ENCODE data around the gene PIGH.
"Not testable (repeated sequence)": the region's sequence is repeated elsewhere in the genome, so short reads cannot be mapped to it uniquely, and the experiment has no call there.

The PIGH gene

GRCh38 chr14:67607646-67608045 lies 7.6 kb upstream of the PIGH start:
- FAIRE-seq: no peak

- no peak for FAIRE-seq
Observed at GRCh38 chr14:67602995-67603545, 3.0 kb upstream of the PIGH start.

GRCh38 chr14:67602076-67602475 lies 2.0 kb upstream of the PIGH start:
- no peak for FAIRE-seq

- not testable (repeated sequence) for FAIRE-seq
Observed at GRCh38 chr14:67600562-67600974, 500 bp upstream of the PIGH start.

- no peak for FAIRE-seq
Observed at GRCh38 chr14:67595392-67595791, 4.7 kb downstream of the PIGH start.

GRCh38 chr14:67593650-67594049 lies 6.4 kb downstream of the PIGH start:
- not testable (repeated sequence) for FAIRE-seq

GRCh38 chr14:67589204-67589770 lies 10.8 kb downstream of the PIGH start:
- FAIRE-seq: no peak

GRCh38 chr14:67586369-67586768 lies 13.7 kb downstream of the PIGH start:
- FAIRE-seq: no peak

GRCh38 chr14:67584978-67585377 lies 15.1 kb downstream of the PIGH start:
- no peak for FAIRE-seq

- FAIRE-seq: no peak
Observed at GRCh38 chr14:67583711-67584644, 16.1 kb downstream of the PIGH start.

- no peak for FAIRE-seq
Observed at GRCh38 chr14:67582061-67582460, 18.0 kb downstream of the PIGH start.

GRCh38 chr14:67581643-67582042 lies 18.4 kb downstream of the PIGH start:
- no peak for FAIRE-seq

- FAIRE-seq: no peak
Observed at GRCh38 chr14:67580336-67581171, 19.5 kb downstream of the PIGH start.

- no peak for FAIRE-seq
Observed at GRCh38 chr14:67579636-67580035, 20.4 kb downstream of the PIGH start.

GRCh38 chr14:67579040-67579439 lies 21.0 kb downstream of the PIGH start:
- FAIRE-seq: no peak

GRCh38 chr14:67577909-67578749 lies 21.9 kb downstream of the PIGH start:
- FAIRE-seq: no peak

GRCh38 chr14:67577181-67577808 lies 22.8 kb downstream of the PIGH start:
- FAIRE-seq: no peak

- no peak for FAIRE-seq
Observed at GRCh38 chr14:67576216-67576955, 23.7 kb downstream of the PIGH start.

GRCh38 chr14:67575684-67576083 lies 24.4 kb downstream of the PIGH start:
- FAIRE-seq: no peak

- no peak for FAIRE-seq
Observed at GRCh38 chr14:67574806-67575205, 25.3 kb downstream of the PIGH start.

GRCh38 chr14:67574156-67574555 lies 25.9 kb downstream of the PIGH start:
- FAIRE-seq: no peak

All from colon (tissue), 2 donors.